HCT116 (cell line): ENCODE data around the gene NFKB2. TPM values are rescaled to one million over a fixed set of nuclear protein-coding genes. Genes with fewer than 3 reads are reported as not detected.

Source experiments
- ATAC-seq: fragments of 200-7000 bp; cut with Tn5 transposase; 2 replicates; pipeline ENCODE4 v1.9.1; 2020; ENCODE audit warnings: mild to moderate bottlenecking, moderate library complexity
- BruUV-seq: library from RNA; stranded (reverse); fragments of 400-500 nt; replicated peaks from 2 replicates; lab custom pipeline; 2021; lab: Mats Ljungman, UMichigan
- CTCF ChIA-PET: fragments of 300-600 bp; sonication (Branson Sonifier 250); formaldehyde crosslinking; loops from one replicate; lab custom pipeline; 2021; ENCODE audit warnings: antibody characterized with exemption; lab: Charles Lee
- POLR2A ChIA-PET: fragments of 300-600, 350-600 bp; sonication (Branson Sonifier 250); formaldehyde crosslinking; loops from one replicate; lab custom pipeline; 2021; ENCODE audit warnings: antibody characterized with exemption; lab: Charles Lee
- RAD21 ChIA-PET, 2 experiments: fragments of 300-600 bp; sonication (Branson Sonifier 250); formaldehyde crosslinking; loops; one replicate each; lab custom pipeline; 2023; ENCODE audit warnings: low total read pairs in 2 of 2; ENCODE audit not compliant: uncharacterized antibody in 2 of 2, unreplicated experiment in 2 of 2, low non-redundant PET in 1 of 2; lab: Charles Lee
- DNase-seq: peaks from one replicate; pipeline ENCODE4 v3.0.0-alpha.2; 2010; ENCODE audit warnings: low read depth, low spot score
- H2AFZ ChIP-seq: fragments of 200-600 bp; shearing (Covaris generic), sonication (generic); 2 replicates; pipeline ENCODE4 v1.6.1; 2017; ENCODE audit warnings: low read depth, mixed run types, mixed read lengths, antibody characterized with exemption, low read length; ENCODE audit not compliant: poor library complexity, severe bottlenecking
- H3K27ac ChIP-seq: 2 replicates; pipeline ENCODE4 v1.5.1; 2012; ENCODE audit warnings: low read depth, low read length
- H3K27me3 ChIP-seq: fragments of 200-600 bp; sonication (generic); 2 replicates; pipeline ENCODE4 v1.6.1; 2016; ENCODE audit warnings: mixed run types, low read length, mixed read lengths; ENCODE audit not compliant: insufficient read depth
- H3K36me3 ChIP-seq, 2 experiments: fragments of 200-500 bp in 1 of 2; fragments of 200-600 bp in 1 of 2; sonication (Bioruptor generic) in 1 of 2; sonication (generic) in 1 of 2; 2 replicates each; pipeline versions ENCODE4 v1.5.1 to v1.6.1; 2014 to 2016; ENCODE audit warnings: low read length in 2 of 2, inconsistent platforms in 1 of 2, mixed read lengths in 1 of 2, mixed run types in 1 of 2; ENCODE audit not compliant: insufficient read depth in 2 of 2, control insufficient read depth in 1 of 2
- H3K4me1 ChIP-seq, 2 experiments: fragments of 200-600 bp in 1 of 2; sonication (generic) in 1 of 2; 2 replicates each; pipeline versions ENCODE4 v1.5.1 to v1.6.1; 2012 to 2017; ENCODE audit warnings: low read length in 2 of 2, inconsistent platforms in 1 of 2, mild to moderate bottlenecking in 1 of 2, mixed read lengths in 1 of 2, mixed run types in 1 of 2, moderate library complexity in 1 of 2; ENCODE audit not compliant: insufficient read depth in 2 of 2, control insufficient read depth in 1 of 2
- H3K4me2 ChIP-seq: fragments of 200-600 bp; sonication (generic); 2 replicates; pipeline ENCODE4 v1.6.1; 2017; ENCODE audit warnings: mixed run types, low read length, mixed read lengths
- H3K4me3 ChIP-seq, 2 experiments: fragments of 200-600 bp in 1 of 2; sonication (generic) in 1 of 2; replicated peaks in 1 of 2; 2 replicates each; pipeline ENCODE4 v1.5.1; 2011 to 2016; ENCODE audit warnings: low read length in 2 of 2, control low read depth in 1 of 2, low read depth in 1 of 2, mild to moderate bottlenecking in 1 of 2, mixed read lengths in 1 of 2, mixed run types in 1 of 2
- H3K79me2 ChIP-seq: fragments of 200-600 bp; sonication (generic); 2 replicates; pipeline ENCODE4 v1.6.1; 2017; ENCODE audit warnings: mild to moderate bottlenecking, mixed run types, low read length, moderate library complexity, mixed read lengths; ENCODE audit not compliant: insufficient read depth
- H3K9ac ChIP-seq: fragments of 200-600 bp; sonication (generic); 2 replicates; pipeline ENCODE4 v1.6.1; 2016; ENCODE audit warnings: low read length, mixed read lengths
- H3K9me2 ChIP-seq: fragments of 200-600 bp; sonication (generic), shearing (Covaris generic); 2 replicates; pipeline ENCODE4 v1.6.1; 2017; ENCODE audit warnings: mixed run types, mild to moderate bottlenecking, moderate library complexity; ENCODE audit not compliant: insufficient read depth
- H3K9me3 ChIP-seq, 2 experiments: fragments of 200-500 bp in 1 of 2; fragments of 200-600 bp in 1 of 2; sonication (Bioruptor generic) in 1 of 2; sonication (generic) in 1 of 2; 2 replicates each; pipeline ENCODE4 v1.6.1; 2014 to 2017; ENCODE audit warnings: low read length in 2 of 2, mixed read lengths in 2 of 2, inconsistent platforms in 1 of 2, low read depth in 1 of 2, mild to moderate bottlenecking in 1 of 2, mixed run types in 1 of 2, moderate library complexity in 1 of 2; ENCODE audit not compliant: control insufficient read depth in 1 of 2, insufficient read depth in 1 of 2
- H4K20me1 ChIP-seq: fragments of 200-600 bp; sonication (generic), shearing (Covaris generic); 2 replicates; pipeline ENCODE4 v1.6.1; 2017; ENCODE audit warnings: mixed run types, mild to moderate bottlenecking, moderate library complexity; ENCODE audit not compliant: insufficient read depth
- CBX3 ChIP-seq: IDR thresholded peaks from 2 replicates; pipeline ENCODE4 v1.6.1; 2012; ENCODE audit warnings: low read depth
- CEBPB ChIP-seq: IDR thresholded peaks from 2 replicates; pipeline ENCODE4 v1.6.1; 2012; ENCODE audit warnings: low read depth
- FOSL1 ChIP-seq: IDR thresholded peaks from 2 replicates; pipeline ENCODE4 v1.6.1; 2012; ENCODE audit warnings: low read depth
- JUND ChIP-seq: IDR thresholded peaks from 2 replicates; pipeline ENCODE4 v1.6.1; 2012
- POLR2A ChIP-seq: IDR thresholded peaks from 2 replicates; pipeline ENCODE4 v1.7.0; 2011; ENCODE audit warnings: borderline replicate concordance; ENCODE audit not compliant: insufficient read depth, insufficient read length; ENCODE audit errors: extremely low read depth
- RAD21 ChIP-seq: IDR thresholded peaks from 2 replicates; pipeline ENCODE4 v1.6.1; 2012; ENCODE audit warnings: low read depth, mild to moderate bottlenecking
- SRF ChIP-seq: IDR thresholded peaks from 2 replicates; pipeline ENCODE4 v1.6.1; 2012; ENCODE audit warnings: low read depth
- ZFX ChIP-seq: fragments of 450-650 bp; IDR thresholded peaks from 2 replicates; pipeline ENCODE4 v1.6.1; 2017
- ZNF274 ChIP-seq: fragments of 200-500 bp; sonication (Bioruptor generic); IDR thresholded peaks from 2 replicates; pipeline ENCODE4 v1.6.1; 2014; ENCODE audit warnings: mild to moderate bottlenecking, low read depth, low read length, inconsistent platforms
- intact Hi-C: fragments of 100-400 bp; cut with micrococcal nuclease; formaldehyde crosslinking; loops from 2 replicates; pipeline ENCODE4 v1.10.0; 2022
- total RNA-seq: library from RNA; stranded (reverse); gene quantifications from one replicate; pipeline ENCODE4 v1.2.1, GENCODE V29; 2021; ENCODE audit not compliant: unreplicated experiment
- TF ChIP-seq, protein P1 (sequence below): IDR thresholded peaks from 2 replicates; pipeline ENCODE4 v1.6.1; 2012
- TF ChIP-seq, protein P2 (sequence below), 3 experiments: fragments of 200-600 bp in 1 of 3; sonication (generic) in 1 of 3; IDR thresholded peaks in 2 of 3; conservative IDR thresholded peaks in 1 of 3; 2 replicates each; pipeline ENCODE4 v1.5.1; 2012 to 2017; ENCODE audit warnings: low read depth in 2 of 3, low read length in 2 of 3, antibody characterized with exemption in 1 of 3, borderline replicate concordance in 1 of 3, control low read depth in 1 of 3, mild to moderate bottlenecking in 1 of 3, mixed read lengths in 1 of 3, mixed run types in 1 of 3, moderate library complexity in 1 of 3; ENCODE audit not compliant: insufficient read depth in 1 of 3
- TF ChIP-seq, protein P3 (sequence below): IDR thresholded peaks from 2 replicates; pipeline ENCODE4 v1.6.1; 2012

Gene NFKB2
- total RNA-seq, 1 experiment from 2014 or later: 115 TPM

DNA sequence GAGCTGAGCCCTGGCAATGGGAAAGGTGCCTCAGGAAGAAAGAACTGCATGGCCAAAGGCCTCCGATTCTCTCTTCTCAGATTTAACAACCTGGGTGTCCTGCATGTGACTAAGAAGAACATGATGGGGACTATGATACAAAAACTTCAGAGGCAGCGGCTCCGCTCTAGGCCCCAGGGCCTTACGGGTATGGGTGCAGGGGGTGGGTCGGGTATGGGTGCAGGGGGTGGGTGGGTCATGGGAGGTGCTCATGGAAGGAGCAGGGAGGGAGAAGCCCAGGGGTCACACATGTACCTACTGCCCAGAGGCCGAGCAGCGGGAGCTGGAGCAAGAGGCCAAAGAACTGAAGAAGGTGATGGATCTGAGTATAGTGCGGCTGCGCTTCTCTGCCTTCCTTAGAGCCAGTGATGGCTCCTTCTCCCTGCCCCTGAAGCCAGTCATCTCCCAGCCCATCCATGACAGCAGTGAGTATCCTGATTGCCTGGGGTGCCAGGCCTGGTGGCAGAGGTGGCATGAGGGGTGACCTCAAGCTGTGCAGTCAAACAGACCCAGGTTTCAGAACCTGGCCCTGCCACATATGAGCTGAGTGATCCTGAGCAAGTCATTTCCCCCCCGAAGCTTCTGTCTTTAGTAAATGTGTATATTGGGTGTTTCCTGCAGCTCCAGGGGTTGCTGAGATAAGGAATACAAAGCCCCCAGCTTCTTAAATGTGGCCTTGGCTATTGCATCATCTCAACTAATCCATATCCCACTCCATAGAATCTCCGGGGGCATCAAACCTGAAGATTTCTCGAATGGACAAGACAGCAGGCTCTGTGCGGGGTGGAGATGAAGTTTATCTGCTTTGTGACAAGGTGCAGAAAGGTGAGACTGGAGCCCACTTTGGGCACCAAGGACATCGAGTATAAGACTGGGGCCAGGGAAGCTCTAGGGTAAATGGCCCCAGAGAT, 2.0 kb downstream of the NFKB2 start:
- TF ChIP-seq, protein P1, sequence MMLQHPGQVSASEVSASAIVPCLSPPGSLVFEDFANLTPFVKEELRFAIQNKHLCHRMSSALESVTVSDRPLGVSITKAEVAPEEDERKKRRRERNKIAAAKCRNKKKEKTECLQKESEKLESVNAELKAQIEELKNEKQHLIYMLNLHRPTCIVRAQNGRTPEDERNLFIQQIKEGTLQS: no peak
- TF ChIP-seq CBX3 (no peak), ZFX (no peak), CEBPB (no peak), RAD21 (no peak), FOSL1 (no peak), POLR2A (no peak), SRF (no peak), JUND (no peak), ZNF274 (no peak)
- TF ChIP-seq, protein P2, sequence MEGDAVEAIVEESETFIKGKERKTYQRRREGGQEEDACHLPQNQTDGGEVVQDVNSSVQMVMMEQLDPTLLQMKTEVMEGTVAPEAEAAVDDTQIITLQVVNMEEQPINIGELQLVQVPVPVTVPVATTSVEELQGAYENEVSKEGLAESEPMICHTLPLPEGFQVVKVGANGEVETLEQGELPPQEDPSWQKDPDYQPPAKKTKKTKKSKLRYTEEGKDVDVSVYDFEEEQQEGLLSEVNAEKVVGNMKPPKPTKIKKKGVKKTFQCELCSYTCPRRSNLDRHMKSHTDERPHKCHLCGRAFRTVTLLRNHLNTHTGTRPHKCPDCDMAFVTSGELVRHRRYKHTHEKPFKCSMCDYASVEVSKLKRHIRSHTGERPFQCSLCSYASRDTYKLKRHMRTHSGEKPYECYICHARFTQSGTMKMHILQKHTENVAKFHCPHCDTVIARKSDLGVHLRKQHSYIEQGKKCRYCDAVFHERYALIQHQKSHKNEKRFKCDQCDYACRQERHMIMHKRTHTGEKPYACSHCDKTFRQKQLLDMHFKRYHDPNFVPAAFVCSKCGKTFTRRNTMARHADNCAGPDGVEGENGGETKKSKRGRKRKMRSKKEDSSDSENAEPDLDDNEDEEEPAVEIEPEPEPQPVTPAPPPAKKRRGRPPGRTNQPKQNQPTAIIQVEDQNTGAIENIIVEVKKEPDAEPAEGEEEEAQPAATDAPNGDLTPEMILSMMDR (IDR thresholded peaks at IDR 0.05 in 2 of 3, conservative IDR thresholded peaks at IDR 0.05 in 1 of 3; ENCODE audit: borderline replicate concordance in 1 of 3, insufficient read depth in 1 of 3, low read depth in 2 of 3, low read length in 2 of 3): no peak
- TF ChIP-seq, protein P3, sequence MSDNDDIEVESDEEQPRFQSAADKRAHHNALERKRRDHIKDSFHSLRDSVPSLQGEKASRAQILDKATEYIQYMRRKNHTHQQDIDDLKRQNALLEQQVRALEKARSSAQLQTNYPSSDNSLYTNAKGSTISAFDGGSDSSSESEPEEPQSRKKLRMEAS: no peak
- Histone ChIP-seq H3K4me3 (no peak overlapping the region), H4K20me1 (no peaks in the 10 kb centered on the region), H3K27me3 (no peaks in the 10 kb centered on the region), H3K9me2 (no peaks in the 10 kb centered on the region), H3K9ac (no peak overlapping the region), H3K4me2 (peak overlapping the region; percentile 99; the same call in 1 of the 2 replicates), H3K79me2 (peaks cover 13% of the 10 kb centered on the region; the same call in 1 of the 2 replicates), H3K36me3 (peaks cover 8 to 26% of the 10 kb centered on the region in 2 experiments; a peak in 3 of 4 replicates), H3K4me1 (peaks cover 29 to 77% of the 10 kb centered on the region in 2 experiments), H3K9me3 (no peaks in the 10 kb centered on the region), H2AFZ (no peak overlapping the region), H3K27ac (0 out of 2 replicates have a peak overlapping the region, but pooled peaks have one; percentile 52)
- DNase-seq (no peak), ATAC-seq (no peak)
- no TSS peak for BruUV-seq
- CTCF ChIA-PET: interaction anchor here (0.9 to 9.3 kb wide), 5 partner anchors 9 to 1528 kb away, joined by 3 to 154 read pairs (median 15); partner anchors contain the start of genes ELOVL3 and FBXL15
- POLR2A ChIA-PET: interaction anchor here (1.0 to 1.1 kb wide), 2 partner anchors 10 to 167 kb away, joined by 3 read pairs; no protein-coding TSS in a partner anchor
- RAD21 ChIA-PET: interaction anchor here in 1 of 2 experiments (1.3 kb wide), 1 partner anchor 167 kb away, joined by 3 read pairs; no protein-coding TSS in a partner anchor
- intact Hi-C loops: no loop called here
